ENCODE measurements around the gene MAPK11.
A peak's percentile ranks its signal among the peaks of the same experiment; 100 is the strongest.

Gene MAPK11

DNA sequence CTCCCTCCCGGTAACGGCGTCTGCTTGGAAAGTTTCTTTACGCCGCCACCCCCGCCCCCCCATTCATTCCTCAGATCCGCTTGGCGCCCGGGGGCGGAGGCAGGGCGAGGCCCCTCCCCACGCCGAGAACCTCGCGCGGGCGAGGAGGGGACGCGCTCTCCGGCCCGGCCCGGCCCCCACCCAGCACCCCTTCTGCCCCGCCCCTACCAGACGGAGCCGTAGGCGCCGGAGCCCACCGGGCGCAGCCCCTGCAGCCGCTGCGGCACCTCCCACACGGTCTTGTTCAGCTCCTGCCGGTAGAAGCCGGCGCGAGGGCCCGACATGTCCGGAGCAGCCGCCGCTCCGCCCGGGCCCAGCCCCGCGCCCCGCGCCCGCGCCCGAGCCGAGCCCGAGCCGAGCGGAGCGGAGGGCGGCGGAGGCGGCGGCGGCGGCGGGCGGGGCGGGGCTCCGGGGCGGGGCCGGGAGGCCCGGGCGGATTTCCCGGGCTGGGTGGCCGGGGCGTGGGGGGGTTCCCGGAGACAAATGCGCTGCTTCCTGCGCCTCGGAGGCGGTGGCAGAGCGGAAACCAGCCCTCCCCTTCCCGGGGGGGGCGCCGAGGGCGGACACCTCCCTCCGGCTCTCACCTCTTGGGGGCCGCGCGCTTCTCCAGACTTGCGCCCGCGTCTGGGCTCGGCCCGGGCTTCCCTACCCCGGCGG lies at the start of gene MAPK11:
Gene MAPK11, minus strand, starts transcription at position 411 of the 696 bp plus-strand sequence. Its CDS starts 88 bp downstream, at position 323.
- H3K4me3 ChIP-seq (ENCODE audit: low read depth, low read length) = peak within 1 kb of the TSS; percentile 64
- peak; percentile 77 for DNase-seq (ENCODE audit: low read depth)

GRCh38 chr22:50319503-50319951 lies 49.3 kb upstream of the MAPK11 start:
- no peak overlapping the region for H3K4me3 ChIP-seq (ENCODE audit: low read depth, low read length)
- no peak for DNase-seq (ENCODE audit: low read depth)
- no peak for TF ChIP-seq CTCF (IDR thresholded peaks at IDR 0.05; ENCODE audit: insufficient read depth, low read depth, low read length, missing control alignments)

More for the DNA sequence above, at the start of gene MAPK11:
- TF ChIP-seq CTCF (IDR thresholded peaks at IDR 0.05; ENCODE audit: insufficient read depth, low read depth, low read length, missing control alignments) = no peak

DNA sequence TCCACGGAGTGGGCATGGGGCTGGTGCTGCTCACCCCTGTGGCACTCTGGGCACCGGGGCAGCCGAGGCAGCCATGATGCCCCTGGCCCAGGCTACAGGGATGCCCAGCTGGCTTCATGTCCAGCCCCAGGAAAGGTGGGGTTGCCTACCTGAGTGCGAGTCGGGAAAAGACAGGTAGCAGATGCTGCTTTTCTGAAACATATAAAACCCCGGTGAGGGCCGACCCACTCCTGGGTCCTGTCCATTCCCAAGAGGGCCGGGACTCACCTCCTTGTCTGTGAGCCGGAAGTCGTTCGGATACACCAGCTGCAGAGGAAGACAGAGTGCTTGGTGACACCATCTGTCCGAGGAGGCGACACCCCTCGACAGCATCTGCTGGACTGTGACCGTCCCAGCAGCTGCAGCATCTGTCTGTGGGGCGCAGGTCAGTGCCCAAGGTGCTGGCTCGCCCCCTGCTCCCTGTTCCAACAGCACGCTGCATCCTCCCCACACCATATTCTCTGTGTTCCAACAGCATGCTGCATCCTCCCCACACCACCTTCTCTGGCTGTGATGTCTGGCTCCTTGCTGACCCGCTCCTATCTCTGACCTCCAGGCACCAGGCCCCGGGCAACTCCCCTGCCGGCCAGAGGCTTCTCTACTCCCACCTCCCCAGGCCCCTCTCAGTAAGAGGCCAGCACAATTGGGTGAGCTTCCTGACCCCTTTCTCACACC lies 48.7 kb upstream of the MAPK11 start:
- TF ChIP-seq CTCF (IDR thresholded peaks at IDR 0.05; ENCODE audit: insufficient read depth, low read depth, low read length, missing control alignments) = no peak
- no peak overlapping the region for H3K4me3 ChIP-seq (ENCODE audit: low read depth, low read length)
- peak; percentile 57 for DNase-seq (ENCODE audit: low read depth)

DNA sequence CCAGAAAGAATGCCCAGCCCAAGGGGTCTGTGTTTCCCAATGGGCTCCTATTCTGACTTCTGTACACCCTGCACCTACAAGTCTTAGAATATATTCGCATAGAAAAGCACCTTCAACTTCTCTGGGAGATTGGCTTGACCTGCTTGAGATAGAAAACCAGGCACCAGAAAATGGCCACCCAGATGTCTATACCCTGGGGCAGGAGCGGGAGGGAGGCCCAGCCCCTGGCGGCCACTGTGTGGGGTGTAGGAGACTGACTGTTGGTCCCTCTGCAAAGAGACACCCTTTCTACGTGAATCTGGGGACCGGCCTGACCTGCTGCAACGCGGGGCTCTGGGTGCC lies 48.1 kb upstream of the MAPK11 start:
- H3K4me3 ChIP-seq (ENCODE audit: low read depth, low read length) = no peak overlapping the region
- TF ChIP-seq CTCF (IDR thresholded peaks at IDR 0.05; ENCODE audit: insufficient read depth, low read depth, low read length, missing control alignments) = peak; percentile 11
- no peak for DNase-seq (ENCODE audit: low read depth)

DNA sequence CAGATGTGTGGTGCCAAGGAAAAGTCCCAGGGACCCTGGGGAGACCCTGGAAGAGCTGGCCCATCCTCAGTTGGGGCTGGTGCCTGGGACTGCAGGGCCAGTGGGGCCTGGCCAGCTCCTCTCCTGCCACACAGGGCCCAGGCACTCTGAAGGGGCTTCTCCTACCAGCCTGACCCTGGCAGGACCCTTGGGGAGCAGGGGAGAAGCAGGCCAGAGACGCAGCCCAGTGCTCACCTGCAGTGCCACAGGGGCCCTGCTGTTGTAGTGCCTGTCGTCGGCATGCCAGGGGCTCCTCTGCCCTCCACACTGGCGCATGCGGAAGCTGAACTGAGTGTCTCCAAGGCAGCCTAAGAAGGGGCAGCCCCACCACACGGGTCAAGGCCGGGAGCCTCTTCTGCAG lies 47.5 kb upstream of the MAPK11 start:
- DNase-seq (ENCODE audit: low read depth) = no peak
- TF ChIP-seq CTCF (IDR thresholded peaks at IDR 0.05; ENCODE audit: insufficient read depth, low read depth, low read length, missing control alignments) = no peak
- H3K4me3 ChIP-seq (ENCODE audit: low read depth, low read length) = no peak overlapping the region

GRCh38 chr22:50317178-50317577 lies 47.0 kb upstream of the MAPK11 start:
- DNase-seq (ENCODE audit: low read depth) = no peak
- TF ChIP-seq CTCF (IDR thresholded peaks at IDR 0.05; ENCODE audit: insufficient read depth, low read depth, low read length, missing control alignments) = no peak
- H3K4me3 ChIP-seq (ENCODE audit: low read depth, low read length) = no peak overlapping the region
